Stomach (tissue), 4 donors: ENCODE results near the gene RYR1.

Experiments used
- CTCF ChIP-seq, 7 experiments: fragments of 450-650 bp in 4 of 7; fragments of 200-600 bp in 3 of 7; sonication (generic) in 3 of 7; IDR thresholded peaks; one replicate each; pipeline ENCODE4 v1.5.1; 2016 to 2019; ENCODE audit warnings: antibody characterized with exemption in 7 of 7, control low read depth in 2 of 7, mild to moderate bottlenecking in 1 of 7
- EP300 ChIP-seq: sonication (generic); formaldehyde crosslinking; IDR thresholded peaks from one replicate; pipeline ENCODE4 v1.6.1; 2017; ENCODE audit warnings: antibody characterized with exemption
- POLR2A ChIP-seq, 4 donors: fragments of 450-650 bp; IDR thresholded peaks; one replicate each; pipeline ENCODE4 v1.6.1; 2016; ENCODE audit warnings: antibody characterized with exemption in 4 of 4, control low read depth in 2 of 4, mild to moderate bottlenecking in 1 of 4, moderate library complexity in 1 of 4
- POLR2AphosphoS5 ChIP-seq, 3 donors: sonication (generic); formaldehyde crosslinking; IDR thresholded peaks; one replicate each; pipeline ENCODE4 v1.6.1; 2016; ENCODE audit warnings: antibody characterized with exemption in 3 of 3

GRCh38 chr19:38618590-38619360, 185.3 kb downstream of the RYR1 start, which contains the start of gene EIF3K:
- TF ChIP-seq CTCF (IDR thresholded peaks at IDR 0.05) (no peak), POLR2AphosphoS5 (IDR thresholded peaks at IDR 0.05) (peak; percentile 94 to 98 (median 95)), EP300 (no peak), POLR2A (IDR thresholded peaks at IDR 0.05) (no peak)
